GM19240 (cell line): Measurements from ENCODE around the gene ARTN.

Source experiments
- DNase-seq: peaks from one replicate; pipeline ENCODE4 v3.0.0; 2011; ENCODE audit warnings: low spot score; ENCODE audit not compliant: insufficient read length

The ARTN gene

GRCh38 chr1:43933386-43934100 is at the start of gene ARTN:
TSS of gene ARTN (plus strand) at chr1:43933801. CDS start at chr1:43935657, 1,856 bp downstream.
- no peak for DNase-seq

- DNase-seq, result no peak
Observed at GRCh38 chr1:43885279-43885801, 48.3 kb upstream of the ARTN start.

- no peak for DNase-seq
Observed at GRCh38 chr1:43887748-43888147, 45.9 kb upstream of the ARTN start.

GRCh38 chr1:43890815-43891214 is 42.8 kb upstream of the ARTN start:
- DNase-seq, result no peak

GRCh38 chr1:43893006-43893405 is 40.6 kb upstream of the ARTN start:
- DNase-seq, result no peak

GRCh38 chr1:43898981-43899380 is 34.6 kb upstream of the ARTN start:
- DNase-seq, result no peak

GRCh38 chr1:43900386-43900785 is 33.2 kb upstream of the ARTN start:
- no peak for DNase-seq

- DNase-seq, result no peak
Observed at GRCh38 chr1:43901196-43901961, 32.2 kb upstream of the ARTN start.

GRCh38 chr1:43902058-43902831 is 31.4 kb upstream of the ARTN start:
- DNase-seq, result no peak

GRCh38 chr1:43904660-43905551 is 28.7 kb upstream of the ARTN start:
- DNase-seq, result no peak

- no peak for DNase-seq
Observed at GRCh38 chr1:43908226-43908625, 25.4 kb upstream of the ARTN start.

GRCh38 chr1:43908858-43909257 is 24.7 kb upstream of the ARTN start:
- DNase-seq, result no peak

- no peak for DNase-seq
Observed at GRCh38 chr1:43910343-43910742, 23.3 kb upstream of the ARTN start.

GRCh38 chr1:43912607-43913006 is 21.0 kb upstream of the ARTN start:
- no peak for DNase-seq

- no peak for DNase-seq
Observed at GRCh38 chr1:43913051-43913501, 20.5 kb upstream of the ARTN start.

- no peak for DNase-seq
Observed at GRCh38 chr1:43913666-43914360, 19.8 kb upstream of the ARTN start.

GRCh38 chr1:43914576-43915525 is 18.8 kb upstream of the ARTN start:
- no peak for DNase-seq

GRCh38 chr1:43919906-43920305 is 13.7 kb upstream of the ARTN start:
- no peak for DNase-seq

- no peak for DNase-seq
Observed at GRCh38 chr1:43921022-43921421, 12.6 kb upstream of the ARTN start.
